A549 (cell line): Measurements from ENCODE around the gene S100A8.

ENCODE experiments used
- CBX8 ChIP-seq: fragments of 200-600 bp; sonication (generic); IDR thresholded peaks from 2 replicates; pipeline ENCODE4 v1.6.1; 2016
- TF ChIP-seq, protein P1 (sequence below): fragments of >200 bp; sonication (Bioruptor Twin); formaldehyde crosslinking; IDR thresholded peaks from 3 replicates; pipeline ENCODE4 v1.5.1; 2016

DNA sequence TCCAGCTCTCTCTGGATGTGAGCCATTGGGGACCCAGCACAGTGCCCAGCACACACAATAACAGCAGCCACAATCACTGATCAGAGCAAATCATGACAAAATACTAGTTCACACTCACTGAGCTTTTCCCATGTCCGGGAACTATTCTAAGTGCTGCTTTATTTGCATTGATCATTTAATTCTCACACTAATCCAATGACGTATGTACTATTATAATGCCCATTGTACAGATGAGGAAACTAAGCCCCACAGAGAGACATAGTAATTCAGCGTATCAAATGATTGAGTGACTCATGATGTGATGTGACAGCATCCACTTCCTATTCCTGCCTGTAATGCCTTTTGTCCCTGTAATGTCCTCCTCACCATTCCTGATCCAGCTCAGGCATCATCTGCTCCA, 1.9 kb upstream of the S100A8 start:
- TF ChIP-seq CBX8 = no peak
- TF ChIP-seq, protein P1, sequence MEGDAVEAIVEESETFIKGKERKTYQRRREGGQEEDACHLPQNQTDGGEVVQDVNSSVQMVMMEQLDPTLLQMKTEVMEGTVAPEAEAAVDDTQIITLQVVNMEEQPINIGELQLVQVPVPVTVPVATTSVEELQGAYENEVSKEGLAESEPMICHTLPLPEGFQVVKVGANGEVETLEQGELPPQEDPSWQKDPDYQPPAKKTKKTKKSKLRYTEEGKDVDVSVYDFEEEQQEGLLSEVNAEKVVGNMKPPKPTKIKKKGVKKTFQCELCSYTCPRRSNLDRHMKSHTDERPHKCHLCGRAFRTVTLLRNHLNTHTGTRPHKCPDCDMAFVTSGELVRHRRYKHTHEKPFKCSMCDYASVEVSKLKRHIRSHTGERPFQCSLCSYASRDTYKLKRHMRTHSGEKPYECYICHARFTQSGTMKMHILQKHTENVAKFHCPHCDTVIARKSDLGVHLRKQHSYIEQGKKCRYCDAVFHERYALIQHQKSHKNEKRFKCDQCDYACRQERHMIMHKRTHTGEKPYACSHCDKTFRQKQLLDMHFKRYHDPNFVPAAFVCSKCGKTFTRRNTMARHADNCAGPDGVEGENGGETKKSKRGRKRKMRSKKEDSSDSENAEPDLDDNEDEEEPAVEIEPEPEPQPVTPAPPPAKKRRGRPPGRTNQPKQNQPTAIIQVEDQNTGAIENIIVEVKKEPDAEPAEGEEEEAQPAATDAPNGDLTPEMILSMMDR = no peak
